Adipocyte (in vitro differentiated cells): ENCODE measurements around the gene NPEPPS.

Experiments
- DNase-seq: peaks from one replicate; pipeline ENCODE4 v3.0.0-alpha.2; 2015; ENCODE audit warnings: low read depth
- H3K27me3 ChIP-seq: replicated peaks from 2 replicates; pipeline ENCODE4 v1.7.0; 2013; ENCODE audit warnings: mild to moderate bottlenecking, low read length, moderate library complexity; ENCODE audit not compliant: control insufficient read depth, insufficient read depth
- H3K36me3 ChIP-seq: 2 replicates; pipeline ENCODE4 v1.7.0; 2013; ENCODE audit warnings: low read length, mild to moderate bottlenecking, moderate library complexity; ENCODE audit not compliant: control insufficient read depth, insufficient read depth, severe bottlenecking
- H3K4me1 ChIP-seq: 2 replicates; pipeline ENCODE4 v1.7.0; 2013; ENCODE audit warnings: mild to moderate bottlenecking, low read length, moderate library complexity; ENCODE audit not compliant: control insufficient read depth, insufficient read depth
- H3K4me3 ChIP-seq: 2 replicates; pipeline ENCODE4 v1.7.0; 2013; ENCODE audit warnings: mild to moderate bottlenecking, low read length, moderate library complexity
- H3K9ac ChIP-seq: 2 replicates; pipeline ENCODE4 v1.7.0; 2013; ENCODE audit warnings: mild to moderate bottlenecking, low read length, moderate library complexity
- H3K9me3 ChIP-seq: 2 replicates; pipeline ENCODE4 v1.7.0; 2013; ENCODE audit warnings: mild to moderate bottlenecking, low read length, moderate library complexity; ENCODE audit not compliant: control insufficient read depth

Gene NPEPPS

GRCh38 chr17:47615766-47616424 is 85.0 kb downstream of the NPEPPS start:
- Histone ChIP-seq H3K36me3 (peaks cover 69% of the 10 kb centered on the region), H3K4me3 (no peak overlapping the region), H3K9ac (no peak overlapping the region), H3K4me1 (peaks cover 15% of the 10 kb centered on the region), H3K27me3 (no peaks in the 10 kb centered on the region), H3K9me3 (no peaks in the 10 kb centered on the region)
- DNase-seq, result peak; percentile 88

GRCh38 chr17:47618410-47618809 is 87.5 kb downstream of the NPEPPS start:
- Histone ChIP-seq H3K36me3 (peaks cover 67% of the 10 kb centered on the region), H3K4me3 (no peak overlapping the region), H3K27me3 (no peaks in the 10 kb centered on the region), H3K9me3 (no peaks in the 10 kb centered on the region), H3K9ac (peak overlapping the region; percentile 20), H3K4me1 (peaks cover 30% of the 10 kb centered on the region)
- DNase-seq, result peak; percentile 32

GRCh38 chr17:47620503-47621245 is 89.8 kb downstream of the NPEPPS start:
- Histone ChIP-seq H3K9me3 (no peaks in the 10 kb centered on the region), H3K9ac (peak overlapping the region; percentile 70), H3K36me3 (peaks cover 58% of the 10 kb centered on the region), H3K4me3 (peak overlapping the region; percentile 7), H3K27me3 (no peaks in the 10 kb centered on the region), H3K4me1 (peaks cover 36% of the 10 kb centered on the region)
- DNase-seq, result no peak

GRCh38 chr17:47621293-47622179 is 90.6 kb downstream of the NPEPPS start:
- Histone ChIP-seq H3K9ac (peak overlapping the region; percentile 70), H3K27me3 (no peaks in the 10 kb centered on the region), H3K36me3 (peaks cover 57% of the 10 kb centered on the region), H3K4me3 (peak overlapping the region; percentile 48), H3K4me1 (peaks cover 36% of the 10 kb centered on the region), H3K9me3 (no peaks in the 10 kb centered on the region)
- DNase-seq, result peak; percentile 88

GRCh38 chr17:47622180-47622549 is 91.3 kb downstream of the NPEPPS start:
- no peak for DNase-seq
- Histone ChIP-seq H3K9ac (peak overlapping the region; percentile 70), H3K4me1 (peaks cover 36% of the 10 kb centered on the region), H3K36me3 (peaks cover 54% of the 10 kb centered on the region), H3K27me3 (no peaks in the 10 kb centered on the region), H3K9me3 (no peaks in the 10 kb centered on the region), H3K4me3 (peak overlapping the region; percentile 48)

GRCh38 chr17:47624727-47625068 is 93.8 kb downstream of the NPEPPS start:
- no peak overlapping the region for H3K9ac ChIP-seq

GRCh38 chr17:47628014-47628566 is 97.2 kb downstream of the NPEPPS start:
- Histone ChIP-seq H3K36me3 (peaks cover 14% of the 10 kb centered on the region), H3K4me1 (peaks cover 9% of the 10 kb centered on the region), H3K4me3 (no peak overlapping the region), H3K9ac (no peak overlapping the region), H3K9me3 (no peaks in the 10 kb centered on the region), H3K27me3 (no peaks in the 10 kb centered on the region)
- DNase-seq, result no peak

More at GRCh38 chr17:47624727-47625068, 93.8 kb downstream of the NPEPPS start:
- Histone ChIP-seq H3K36me3 (peaks cover 31% of the 10 kb centered on the region), H3K9me3 (no peaks in the 10 kb centered on the region), H3K4me3 (no peak overlapping the region), H3K4me1 (peaks cover 36% of the 10 kb centered on the region), H3K27me3 (no peaks in the 10 kb centered on the region)
- no peak for DNase-seq

GRCh38 chr17:47629826-47630225 is 98.9 kb downstream of the NPEPPS start:
- peaks cover under 1% of the 10 kb centered on the region for H3K36me3 ChIP-seq

GRCh38 chr17:47630614-47631013 is 99.7 kb downstream of the NPEPPS start:
- Histone ChIP-seq H3K9ac (no peak overlapping the region), H3K27me3 (no peaks in the 10 kb centered on the region), H3K9me3 (no peaks in the 10 kb centered on the region), H3K4me3 (no peak overlapping the region), H3K4me1 (peaks cover 6% of the 10 kb centered on the region), H3K36me3 (no peaks in the 10 kb centered on the region)
- no peak for DNase-seq

More at GRCh38 chr17:47629826-47630225, 98.9 kb downstream of the NPEPPS start:
- no peaks in the 10 kb centered on the region for H3K27me3 ChIP-seq
- no peak overlapping the region for H3K4me3 ChIP-seq
- no peaks in the 10 kb centered on the region for H3K9me3 ChIP-seq
- DNase-seq, result no peak
- peaks cover 6% of the 10 kb centered on the region for H3K4me1 ChIP-seq
- H3K9ac ChIP-seq, result no peak overlapping the region

- peaks cover 2% of the 10 kb centered on the region for H3K36me3 ChIP-seq
- DNase-seq, result no peak
- H3K4me1 ChIP-seq, result peaks cover 6% of the 10 kb centered on the region
- no peaks in the 10 kb centered on the region for H3K9me3 ChIP-seq
- no peak overlapping the region for H3K4me3 ChIP-seq
- H3K9ac ChIP-seq, result no peak overlapping the region
- H3K27me3 ChIP-seq, result no peaks in the 10 kb centered on the region
Observed at GRCh38 chr17:47632991-47633390, 102.1 kb downstream of the NPEPPS start.

GRCh38 chr17:47633996-47634395 is 103.1 kb downstream of the NPEPPS start:
- Histone ChIP-seq H3K9me3 (no peaks in the 10 kb centered on the region), H3K4me3 (no peak overlapping the region), H3K36me3 (peaks cover 2% of the 10 kb centered on the region), H3K27me3 (no peaks in the 10 kb centered on the region), H3K4me1 (peaks cover 6% of the 10 kb centered on the region), H3K9ac (no peak overlapping the region)
- no peak for DNase-seq
